ENCODE data around the gene TNNC2.

DNA sequence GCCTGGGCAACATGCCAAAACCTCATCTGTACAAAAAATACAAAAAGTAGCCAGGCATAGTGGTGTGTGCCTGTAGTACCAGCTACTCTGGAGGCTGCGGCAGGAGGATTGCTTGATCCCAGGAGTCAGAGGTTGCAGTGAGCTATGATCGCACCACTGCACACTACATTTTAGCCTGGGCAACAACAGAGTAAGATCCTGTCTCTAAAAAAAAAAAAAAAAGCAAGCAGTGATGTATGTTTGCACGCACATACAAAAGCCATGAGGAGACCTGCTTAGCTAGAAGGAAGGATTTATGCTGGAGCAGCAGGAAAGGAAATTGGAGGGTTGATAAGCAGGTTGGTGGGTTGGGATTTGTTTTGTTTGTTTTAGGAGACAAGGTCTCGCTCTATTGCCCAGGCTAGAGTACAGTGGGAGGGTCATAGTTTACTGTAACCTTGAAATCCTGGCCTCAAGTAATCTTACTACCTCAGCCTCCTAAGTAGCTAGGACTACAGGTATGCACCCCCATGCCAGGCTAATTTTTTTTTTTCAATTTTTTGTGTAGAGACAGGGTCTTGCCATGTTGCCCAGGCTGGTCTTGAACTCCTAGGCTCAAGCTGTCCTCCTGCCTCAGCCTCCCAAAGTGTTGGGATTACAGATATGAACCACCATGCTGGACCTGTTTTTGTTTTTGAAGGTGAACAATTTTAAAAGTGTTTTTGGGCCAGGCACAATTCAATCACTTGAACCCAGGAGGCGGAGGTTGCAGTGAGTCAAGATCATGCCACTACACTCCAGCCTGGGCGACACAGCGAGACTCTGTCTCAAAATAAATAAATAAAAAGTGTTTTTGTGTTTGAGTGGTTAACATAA lies 34.3 kb upstream of the TNNC2 start:
- no peak for TF ChIP-seq TAF1 (IDR thresholded peaks at IDR 0.05; ENCODE audit: low read depth)
- TF ChIP-seq EZH2 (IDR thresholded peaks at IDR 0.05; ENCODE audit: borderline replicate concordance, insufficient read depth, low read length, poor library complexity, severe bottlenecking), result no peak

Measured in neural cell (in vitro differentiated cells).